Measurements from ENCODE around the gene ST3GAL4. TPM values are rescaled to one million over a fixed set of nuclear protein-coding genes. Genes with fewer than 3 reads are reported as not detected.

ST3GAL4 gene
- total RNA-seq, 6 experiments from 2014 or later, result 7.0 to 25.6 (median 17.5) TPM

- H3K4me3 ChIP-seq, result no peak overlapping the region
- DNase-seq, result no peak
- no peaks in the 10 kb centered on the region for H3K9me3 ChIP-seq
- peaks cover 0 to 17% (median 0%) of the 10 kb centered on the region in 4 donors for H3K36me3 ChIP-seq
- H3K27me3 ChIP-seq, result no peaks in the 10 kb centered on the region
- no peak overlapping the region for H3K27ac ChIP-seq
- no peak for ATAC-seq
- no peaks in the 10 kb centered on the region for H3K4me1 ChIP-seq
- intact Hi-C loops (cut with DNase I), result no loop called here
- WGBS (ENCODE audit: insufficient coverage, low coverage, low lambda C conversion rate, missing lambda C conversion rate), result 94% methylated on average over 4 of the region's 5 CpGs
- TF ChIP-seq POLR2A (IDR thresholded peaks at IDR 0.05), result no peak
- no peak for TF ChIP-seq CTCF (IDR thresholded peaks at IDR 0.05)
These were observed 48.9 kb downstream of the ST3GAL4 start for GRCh38 chr11:126404367-126404766.

GRCh38 chr11:126405374-126405773 is 49.9 kb downstream of the ST3GAL4 start:
- no peak for DNase-seq
- Histone ChIP-seq H3K36me3 (peaks cover 0 to 17% (median 0%) of the 10 kb centered on the region in 4 donors), H3K4me1 (no peaks in the 10 kb centered on the region), H3K9me3 (no peaks in the 10 kb centered on the region), H3K4me3 (no peak overlapping the region), H3K27ac (no peak overlapping the region), H3K27me3 (no peaks in the 10 kb centered on the region)
- 92% methylated on average over 2 of the region's 3 CpGs for WGBS (ENCODE audit: insufficient coverage, low coverage, low lambda C conversion rate, missing lambda C conversion rate)
- ATAC-seq, result no peak
- TF ChIP-seq POLR2A (IDR thresholded peaks at IDR 0.05) (no peak), CTCF (IDR thresholded peaks at IDR 0.05) (no peak)
- intact Hi-C loops (cut with DNase I), result no loop called here

GRCh38 chr11:126405906-126406305 is 50.4 kb downstream of the ST3GAL4 start:
- no peaks in the 10 kb centered on the region for H3K4me1 ChIP-seq
- peaks cover 0 to 17% (median 0%) of the 10 kb centered on the region in 4 donors for H3K36me3 ChIP-seq
- no peak overlapping the region for H3K4me3 ChIP-seq
- no peak for TF ChIP-seq CTCF (IDR thresholded peaks at IDR 0.05)
- intact Hi-C loops (cut with DNase I), result no loop called here
- H3K9me3 ChIP-seq, result no peaks in the 10 kb centered on the region
- no peak for ATAC-seq
- no peaks in the 10 kb centered on the region for H3K27me3 ChIP-seq
- DNase-seq, result no peak
- no CpG with 5 or more reads among the region's 7 CpGs for WGBS (ENCODE audit: insufficient coverage, low coverage, low lambda C conversion rate, missing lambda C conversion rate)
- H3K27ac ChIP-seq, result no peak overlapping the region

- intact Hi-C loops (cut with DNase I), result no loop called here
- ATAC-seq (no peak), DNase-seq (no peak)
- no peaks in the 10 kb centered on the region for H3K4me1 ChIP-seq
- no peak for TF ChIP-seq POLR2A (IDR thresholded peaks at IDR 0.05)
- TF ChIP-seq CTCF (IDR thresholded peaks at IDR 0.05), result no peak
- no peak overlapping the region for H3K4me3 ChIP-seq
- H3K27me3 ChIP-seq, result no peaks in the 10 kb centered on the region
- H3K27ac ChIP-seq, result no peak overlapping the region
- WGBS (ENCODE audit: insufficient coverage, low coverage, low lambda C conversion rate, missing lambda C conversion rate), result no CpG with 5 or more reads among the region's 8 CpGs
- peaks cover 0 to 17% (median 0%) of the 10 kb centered on the region in 4 donors for H3K36me3 ChIP-seq
- no peaks in the 10 kb centered on the region for H3K9me3 ChIP-seq
These were observed 50.9 kb downstream of the ST3GAL4 start for GRCh38 chr11:126406368-126406767.

- H3K27ac ChIP-seq, result no peak overlapping the region
- intact Hi-C loops (cut with DNase I), result no loop called here
- H3K4me3 ChIP-seq, result no peak overlapping the region
- H3K36me3 ChIP-seq, result peaks cover 0 to 17% (median under 1%) of the 10 kb centered on the region in 4 donors
- no peak for ATAC-seq
- no peaks in the 10 kb centered on the region for H3K9me3 ChIP-seq
- TF ChIP-seq POLR2A (IDR thresholded peaks at IDR 0.05), result no peak
- no peak for TF ChIP-seq CTCF (IDR thresholded peaks at IDR 0.05)
- H3K27me3 ChIP-seq, result no peaks in the 10 kb centered on the region
- whole genome bisulfite sequencing (ENCODE audit: insufficient coverage, low coverage, low lambda C conversion rate, missing lambda C conversion rate), result 81% methylated on average over 7 of the region's 12 CpGs
- DNase-seq, result no peak
- no peaks in the 10 kb centered on the region for H3K4me1 ChIP-seq
These were observed 51.6 kb downstream of the ST3GAL4 start for GRCh38 chr11:126407101-126407521.

Data from right lobe of liver (tissue), 6 donors.